ENCODE data around the gene RFX3. TPM values are rescaled to one million over a fixed set of nuclear protein-coding genes. Genes with fewer than 3 reads are reported as not detected.

Gene RFX3
- total RNA-seq, 2 donors from 2014 or later, result 8.4 to 10.6 TPM

DNA sequence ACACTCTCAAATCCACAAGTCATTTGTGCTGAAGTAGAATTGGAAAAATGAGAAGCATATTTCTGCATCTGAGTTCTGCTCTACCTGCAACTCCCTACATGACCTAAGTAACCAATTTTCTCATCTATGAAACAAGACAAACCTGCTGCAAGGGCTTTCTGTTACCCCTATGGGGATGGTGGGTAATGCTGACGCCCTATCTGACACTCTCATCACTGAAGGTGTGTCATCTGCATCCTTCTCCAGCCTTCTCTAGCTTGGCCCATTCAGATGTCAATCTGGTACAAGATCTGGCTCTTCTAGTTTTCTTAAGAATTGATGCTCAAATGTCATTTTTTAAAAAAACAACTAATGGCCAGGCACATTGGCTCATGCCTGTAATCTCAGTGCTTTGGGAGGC is 73.8 kb downstream of the RFX3 start:
- intact Hi-C loops (cut with DNase I, micrococcal nuclease), result no loop called here
- ATAC-seq (no peak), DNase-seq (no peak)

GRCh38 chr9:3447788-3448187 is 78.0 kb downstream of the RFX3 start:
- no peak for ATAC-seq
- intact Hi-C loops (cut with DNase I, micrococcal nuclease), result no loop called here
- no peak for DNase-seq

DNA sequence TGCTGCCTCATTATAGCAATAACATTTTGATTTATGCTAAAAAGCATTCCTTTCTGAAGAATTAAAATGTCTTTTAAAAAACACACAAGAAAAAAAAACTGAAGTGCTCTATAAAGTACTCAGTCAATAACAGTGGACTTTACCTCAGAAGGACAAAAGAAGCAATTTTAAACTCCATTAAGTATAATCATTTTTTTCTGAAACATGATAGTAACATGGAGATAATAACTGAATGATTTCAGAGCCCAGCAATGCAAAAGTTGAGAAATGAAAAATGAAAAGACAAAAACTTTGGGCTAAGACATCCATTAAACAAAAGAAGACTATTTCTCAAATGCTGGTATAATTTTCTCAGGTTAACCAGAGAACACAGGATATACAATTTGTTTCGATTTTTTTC is 78.7 kb downstream of the RFX3 start:
- DNase-seq, result no peak
- intact Hi-C loops (cut with DNase I, micrococcal nuclease), result no loop called here
- ATAC-seq, result no peak

GRCh38 chr9:3446313-3446712 is 79.5 kb downstream of the RFX3 start:
- DNase-seq (no peak), ATAC-seq (no peak)
- intact Hi-C loops (cut with DNase I, micrococcal nuclease), result no loop called here

DNA sequence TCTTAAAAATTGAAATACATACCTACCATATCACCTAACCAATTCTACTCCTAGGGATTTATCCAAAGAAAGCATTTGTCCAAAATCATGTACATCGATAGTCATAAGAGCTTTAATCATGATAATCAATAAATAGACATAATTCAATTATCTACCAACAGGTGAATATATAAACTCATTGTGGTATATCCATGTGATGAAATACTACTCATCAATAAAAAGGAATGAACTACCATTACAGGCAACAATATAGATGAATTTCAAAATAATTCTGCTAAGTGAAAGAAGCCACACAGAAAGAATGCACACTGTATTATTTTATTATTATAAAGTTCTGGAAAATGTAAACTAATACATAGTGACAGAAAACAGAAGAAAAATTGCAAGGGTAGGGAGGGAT is 81.8 kb downstream of the RFX3 start:
- ATAC-seq (no peak), DNase-seq (no peak)
- intact Hi-C loops (cut with DNase I, micrococcal nuclease), result no loop called here

DNA sequence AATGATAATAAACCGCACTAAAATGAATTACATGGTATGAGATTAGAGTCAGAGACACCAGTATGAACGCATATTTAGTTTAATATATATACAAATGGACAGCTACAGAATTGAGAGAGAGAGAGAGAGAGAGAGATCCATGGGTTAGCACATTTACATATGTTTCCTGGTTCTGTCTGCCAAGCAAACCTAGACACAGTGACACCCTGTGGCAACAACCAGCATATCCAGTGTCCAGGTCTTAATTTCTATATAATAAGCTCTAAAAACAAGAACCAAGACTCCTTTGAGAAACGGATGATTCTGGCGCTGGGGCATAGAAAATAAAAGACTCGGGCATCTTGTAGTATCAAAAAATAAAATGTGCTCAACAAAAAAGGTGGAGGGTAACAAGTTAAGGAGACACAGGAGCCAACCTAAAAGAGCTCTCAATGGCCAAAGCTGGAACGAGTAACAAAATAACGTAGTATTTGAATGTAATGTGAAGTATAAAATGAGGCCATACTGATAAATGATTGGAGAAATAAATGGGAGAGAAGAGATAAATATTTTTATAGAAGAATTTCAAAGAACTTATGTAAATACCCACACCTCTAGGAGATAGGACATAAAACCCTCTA is 84.5 kb downstream of the RFX3 start:
- ATAC-seq, result peak; percentile 95

GRCh38 chr9:3436629-3437420 is 89.0 kb downstream of the RFX3 start:
- ATAC-seq, result no peak
- DNase-seq, result no peak
- intact Hi-C loops (cut with DNase I, micrococcal nuclease), result no loop called here

More for the DNA sequence above, 84.5 kb downstream of the RFX3 start:
- intact Hi-C loops (cut with DNase I, micrococcal nuclease), result no loop called here
- DNase-seq, result peak; percentile 32 to 59

GRCh38 chr9:3435732-3436131 is 90.1 kb downstream of the RFX3 start:
- intact Hi-C loops (cut with DNase I, micrococcal nuclease), result no loop called here
- DNase-seq, result no peak
- ATAC-seq, result no peak

GRCh38 chr9:3434594-3434993 is 91.2 kb downstream of the RFX3 start:
- no peak for DNase-seq
- no peak for ATAC-seq
- intact Hi-C loops (cut with DNase I, micrococcal nuclease), result no loop called here

- intact Hi-C loops (cut with DNase I, micrococcal nuclease), result no loop called here
- ATAC-seq (no peak), DNase-seq (no peak)
Observed at GRCh38 chr9:3433754-3434153, 92.0 kb downstream of the RFX3 start.

GRCh38 chr9:3433066-3433465 is 92.7 kb downstream of the RFX3 start:
- no peak for ATAC-seq
- intact Hi-C loops (cut with DNase I, micrococcal nuclease), result no loop called here
- no peak for DNase-seq

DNA sequence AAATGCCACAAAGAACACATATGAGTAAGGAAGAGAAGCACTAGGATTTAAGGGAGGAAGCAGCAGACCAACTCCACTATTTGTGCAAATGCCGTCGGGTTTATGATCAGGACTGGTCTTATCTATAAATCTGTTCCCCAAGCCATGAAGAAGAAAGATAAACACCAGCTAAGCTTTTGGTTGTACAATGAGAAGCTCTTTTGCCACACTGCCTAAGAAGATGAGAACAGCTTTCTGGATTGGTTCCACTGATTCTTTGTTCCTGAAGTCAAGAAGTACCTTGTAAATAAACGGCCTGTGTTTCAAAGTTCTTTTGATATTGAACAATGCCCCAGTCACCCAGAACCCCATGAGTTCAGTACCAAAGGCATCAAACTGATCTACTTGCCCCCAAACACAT is 93.9 kb downstream of the RFX3 start:
- ATAC-seq, result no peak
- DNase-seq, result no peak
- intact Hi-C loops (cut with DNase I, micrococcal nuclease), result no loop called here

GRCh38 chr9:3419893-3420292 is 105.9 kb downstream of the RFX3 start:
- ATAC-seq, result no peak
- no peak for DNase-seq
- intact Hi-C loops (cut with DNase I, micrococcal nuclease), result no loop called here

DNA sequence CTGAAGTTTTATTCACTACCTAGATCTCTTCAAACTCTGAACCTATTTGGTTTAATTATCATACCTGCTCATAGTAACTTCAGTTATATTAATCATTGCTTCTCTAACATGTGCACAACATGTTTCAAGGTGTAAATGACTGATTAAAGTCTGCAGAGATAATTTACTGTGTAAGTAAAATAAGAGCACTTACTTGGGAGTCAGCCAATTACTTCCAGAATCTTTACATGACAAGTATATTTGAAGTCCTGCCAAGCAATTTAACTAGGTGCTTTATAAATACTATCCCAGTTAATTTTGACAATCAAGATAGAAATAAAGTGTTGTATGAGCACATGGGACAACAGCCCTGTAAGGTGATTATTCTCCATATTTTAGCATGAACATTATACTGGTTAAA is 109.9 kb downstream of the RFX3 start:
- ATAC-seq (no peak), DNase-seq (no peak)
- intact Hi-C loops (cut with DNase I, micrococcal nuclease), result no loop called here

DNA sequence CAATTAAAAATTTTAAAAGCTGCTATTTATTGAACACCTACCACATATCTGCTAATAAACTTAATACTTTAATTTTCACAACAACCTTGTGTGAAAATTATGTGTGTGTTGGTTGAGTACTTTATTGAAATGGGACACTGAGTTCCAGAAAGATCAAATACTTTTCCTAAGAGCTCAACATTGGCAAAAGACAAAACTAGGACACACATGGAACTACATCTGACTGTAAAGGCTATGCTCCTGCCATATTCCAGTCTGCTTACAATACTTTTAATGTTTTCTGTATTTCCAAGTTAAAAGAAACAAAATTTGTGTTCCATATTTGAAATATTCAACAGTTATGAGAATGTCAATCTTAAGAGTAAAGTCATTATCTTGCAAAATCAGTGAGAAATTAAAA is 111.8 kb downstream of the RFX3 start:
- intact Hi-C loops (cut with DNase I, micrococcal nuclease), result no loop called here
- DNase-seq, result no peak

GRCh38 chr9:3410461-3410860 is 115.3 kb downstream of the RFX3 start:
- ATAC-seq, result no peak
- intact Hi-C loops (cut with DNase I, micrococcal nuclease), result no loop called here
- no peak for DNase-seq

More for the DNA sequence above, 111.8 kb downstream of the RFX3 start:
- ATAC-seq, result no peak

DNA sequence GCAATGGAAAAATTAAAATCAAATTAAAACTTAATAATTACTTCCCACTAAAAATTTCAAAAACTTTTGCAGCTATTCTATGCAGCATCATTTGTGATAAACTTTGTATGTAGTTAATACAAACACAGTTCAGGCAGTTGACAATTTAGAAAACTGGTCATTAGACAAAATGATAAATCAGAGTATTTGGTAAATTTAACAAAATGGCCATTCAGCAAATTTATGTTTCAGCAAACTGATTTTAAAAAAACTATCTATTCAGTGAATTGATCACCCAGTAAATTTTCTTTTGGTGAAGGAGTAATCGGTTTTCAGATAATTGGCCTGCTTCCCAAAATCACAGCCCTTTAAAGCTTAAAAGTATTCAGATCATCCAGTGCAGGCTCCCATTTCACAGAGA is 116.3 kb downstream of the RFX3 start:
- intact Hi-C loops (cut with DNase I, micrococcal nuclease), result no loop called here
- DNase-seq (no peak), ATAC-seq (no peak)

DNA sequence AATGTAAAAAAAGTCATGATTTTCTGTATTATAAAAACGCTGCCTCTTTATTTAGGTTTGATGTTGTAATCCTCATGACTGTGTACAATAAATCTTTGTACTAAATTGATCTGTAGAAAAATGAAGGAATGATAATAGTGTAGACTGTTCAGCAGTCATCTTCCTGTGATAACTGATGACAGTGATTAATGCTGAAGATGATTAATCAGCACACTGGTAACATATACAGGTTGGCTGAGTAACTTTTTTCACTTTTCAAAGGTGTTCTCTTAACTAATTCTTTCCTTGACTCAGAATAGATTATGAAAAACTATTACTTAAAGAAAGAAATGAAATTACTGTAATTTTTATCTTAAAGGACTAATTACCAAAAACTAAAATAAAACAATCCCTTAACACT is 122.5 kb downstream of the RFX3 start:
- DNase-seq (no peak), ATAC-seq (no peak)
- intact Hi-C loops (cut with DNase I, micrococcal nuclease), result no loop called here

- intact Hi-C loops (cut with DNase I, micrococcal nuclease), result no loop called here
- no peak for ATAC-seq
- DNase-seq, result no peak
Observed at GRCh38 chr9:3401221-3401954, 124.4 kb downstream of the RFX3 start.

DNA sequence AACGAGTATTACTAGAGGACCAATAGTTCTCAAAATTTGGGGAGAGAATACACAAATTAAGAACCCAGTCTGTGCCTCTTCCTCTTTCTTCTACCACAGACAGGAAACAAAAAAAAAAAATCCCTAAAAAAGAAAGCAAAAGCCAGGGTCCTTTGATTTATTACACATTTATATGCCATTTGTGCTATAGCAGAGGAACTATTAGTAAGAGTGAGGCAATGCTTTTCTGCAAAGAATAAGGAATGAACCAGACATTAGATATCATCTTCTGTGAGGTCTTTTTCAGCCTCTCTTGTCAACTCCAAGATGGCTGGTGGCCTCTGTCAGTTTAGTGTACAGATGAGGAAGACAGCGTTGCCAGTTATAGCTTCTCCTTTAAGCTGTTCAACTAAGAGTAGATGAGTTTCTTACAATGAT is 127.6 kb downstream of the RFX3 start:
- no peak for DNase-seq
- ATAC-seq, result no peak
- intact Hi-C loops (cut with DNase I, micrococcal nuclease), result no loop called here
